Transverse colon (tissue), 4 donors: ENCODE data around the gene MSL1. TPM values are rescaled to one million over a fixed set of nuclear protein-coding genes. Genes with fewer than 3 reads are reported as not detected.
A peak's percentile ranks its signal among the peaks of the same experiment; 100 is the strongest.

ENCODE experiments used
- DNase-seq: peaks from one replicate; pipeline ENCODE4 v3.0.0-alpha.2; 2019
- H3K27ac ChIP-seq, 4 donors: fragments of 200-600 bp; sonication (generic); 2 replicates each; pipeline ENCODE4 v1.5.1; 2016 to 2018; ENCODE audit warnings: inconsistent platforms in 4 of 4
- H3K27me3 ChIP-seq: fragments of 200-600 bp; sonication (generic); 2 replicates; pipeline ENCODE4 v1.5.1; 2017; ENCODE audit warnings: inconsistent platforms
- H3K36me3 ChIP-seq, 4 donors: fragments of 200-600 bp; sonication (generic); 2 replicates each; pipeline ENCODE4 v1.5.1; 2017 to 2019; ENCODE audit warnings: inconsistent platforms in 4 of 4
- H3K4me1 ChIP-seq, 4 donors: fragments of 200-600 bp; sonication (generic); 2 replicates each; pipeline ENCODE4 v1.5.1; 2017 to 2020; ENCODE audit warnings: inconsistent platforms in 4 of 4
- H3K4me3 ChIP-seq, 4 donors: fragments of 200-600 bp; sonication (generic); 1 replicate in 1 of 4; 2 replicates in 3 of 4; pipeline versions ENCODE4 v1.5.1 to v1.6.1; 2017 to 2019; ENCODE audit warnings: inconsistent platforms in 4 of 4
- H3K9me3 ChIP-seq, 2 donors: fragments of 200-600 bp; sonication (generic); 2 replicates each; pipeline ENCODE4 v1.5.1; 2017 to 2019; ENCODE audit warnings: inconsistent platforms in 2 of 2
- EP300 ChIP-seq: sonication (generic); formaldehyde crosslinking; IDR thresholded peaks from one replicate; pipeline ENCODE4 v1.6.1; 2017; ENCODE audit warnings: antibody characterized with exemption, low read depth
- POLR2A ChIP-seq: fragments of 450-650 bp; IDR thresholded peaks from one replicate; pipeline ENCODE4 v1.6.1; 2016; ENCODE audit warnings: antibody characterized with exemption, mild to moderate bottlenecking, moderate library complexity
- POLR2AphosphoS5 ChIP-seq, 3 donors: sonication (generic); formaldehyde crosslinking; IDR thresholded peaks; one replicate each; pipeline ENCODE4 v1.6.1; 2016; ENCODE audit warnings: antibody characterized with exemption in 3 of 3
- WGBS, 2 donors: methylation state at CpG; one replicate each; pipeline ENCODE4 v1.1.5; 2018; ENCODE audit warnings: low coverage in 1 of 2; 5-methylcytosine and 5-hydroxymethylcytosine counted together
- in situ Hi-C, 4 donors: fragments of 200-750 bp; cut with MboI; loops; one replicate each; pipeline versions ENCODE4 v1.15.0 to v1.15.1; 2017; ENCODE audit warnings: low sequenced_read_pairs in 3 of 4, low pct_ligation_motif_present in 1 of 4, low pct_unique_long_range_greater_than_20kb in 1 of 4
- intact Hi-C: fragments of 100-400 bp; cut with DNase I; formaldehyde crosslinking; loops from one replicate; pipeline ENCODE4 v1.15.1; 2023; ENCODE audit warnings: low total_unique reads
- total RNA-seq, 4 donors: library from RNA; depleted of rRNA; stranded (reverse); fragments of >200 nt; gene quantifications; one replicate each; pipeline ENCODE4 v1.1.0, GENCODE V29; 2016
- TF ChIP-seq, protein P1 (sequence below), 5 experiments: fragments of 200-600 bp in 3 of 5; fragments of 450-650 bp in 2 of 5; sonication (generic) in 3 of 5; IDR thresholded peaks; 1 replicate in 2 of 5; 2 replicates in 3 of 5; pipeline ENCODE4 v1.5.1; 2016 to 2017; ENCODE audit warnings: antibody characterized with exemption in 5 of 5, inconsistent platforms in 3 of 5, mild to moderate bottlenecking in 2 of 5, moderate library complexity in 1 of 5

MSL1 gene
- total RNA-seq, 4 donors from 2014 or later: 73.9 to 258 (median 90.6) TPM

- H3K27me3 ChIP-seq: no peaks in the 10 kb centered on the region
- TF ChIP-seq POLR2A (peak; percentile 66), POLR2AphosphoS5 (IDR thresholded peaks at IDR 0.05) (peak; percentile 51 to 83 (median 63)), EP300 (no peak)
- TF ChIP-seq, protein P1, sequence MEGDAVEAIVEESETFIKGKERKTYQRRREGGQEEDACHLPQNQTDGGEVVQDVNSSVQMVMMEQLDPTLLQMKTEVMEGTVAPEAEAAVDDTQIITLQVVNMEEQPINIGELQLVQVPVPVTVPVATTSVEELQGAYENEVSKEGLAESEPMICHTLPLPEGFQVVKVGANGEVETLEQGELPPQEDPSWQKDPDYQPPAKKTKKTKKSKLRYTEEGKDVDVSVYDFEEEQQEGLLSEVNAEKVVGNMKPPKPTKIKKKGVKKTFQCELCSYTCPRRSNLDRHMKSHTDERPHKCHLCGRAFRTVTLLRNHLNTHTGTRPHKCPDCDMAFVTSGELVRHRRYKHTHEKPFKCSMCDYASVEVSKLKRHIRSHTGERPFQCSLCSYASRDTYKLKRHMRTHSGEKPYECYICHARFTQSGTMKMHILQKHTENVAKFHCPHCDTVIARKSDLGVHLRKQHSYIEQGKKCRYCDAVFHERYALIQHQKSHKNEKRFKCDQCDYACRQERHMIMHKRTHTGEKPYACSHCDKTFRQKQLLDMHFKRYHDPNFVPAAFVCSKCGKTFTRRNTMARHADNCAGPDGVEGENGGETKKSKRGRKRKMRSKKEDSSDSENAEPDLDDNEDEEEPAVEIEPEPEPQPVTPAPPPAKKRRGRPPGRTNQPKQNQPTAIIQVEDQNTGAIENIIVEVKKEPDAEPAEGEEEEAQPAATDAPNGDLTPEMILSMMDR (IDR thresholded peaks at IDR 0.05): peak; percentile 80 to 98 (median 83)
- peak overlapping the region; percentile 13 to 55 (median 25) for H3K4me3 ChIP-seq
- H3K36me3 ChIP-seq: no peaks in the 10 kb centered on the region
- H3K4me1 ChIP-seq: peaks cover 55 to 73% (median 64%) of the 10 kb centered on the region in 4 donors
- H3K9me3 ChIP-seq: no peaks in the 10 kb centered on the region
- WGBS, 2 donors: 0 to 1% methylated on average over 9 to 17 of the region's 17 CpGs
- intact Hi-C loops: loop anchor here (5.0 to 10.0 kb wide), 2 partner anchors 51 kb away; partner anchors contain the start of gene THRA
- peak overlapping the region; percentile 93 to 99 (median 96) for H3K27ac ChIP-seq
- in situ Hi-C loops: loop anchor here in 1 of 4 donors (10.0 kb wide), 2 partner anchors 49 to 51 kb away; partner anchors contain the start of gene THRA
- peak; percentile 97 for DNase-seq
Measured at GRCh38 chr17:40113110-40113906, 8.5 kb upstream of the MSL1 start.

GRCh38 chr17:40113907-40114245, 7.9 kb upstream of the MSL1 start:
- intact Hi-C loops: loop anchor here (5.0 to 10.0 kb wide), 2 partner anchors 51 to 52 kb away; partner anchors contain the start of gene THRA
- peak overlapping the region in 2 of 4 donors; percentile 35 to 55 for H3K4me3 ChIP-seq
- H3K36me3 ChIP-seq: no peaks in the 10 kb centered on the region
- no peaks in the 10 kb centered on the region for H3K9me3 ChIP-seq
- in situ Hi-C loops: loop anchor here in 1 of 4 donors (10.0 kb wide), 2 partner anchors 49 to 51 kb away; partner anchors contain the start of gene THRA
- H3K27me3 ChIP-seq: no peaks in the 10 kb centered on the region
- DNase-seq: no peak
- H3K4me1 ChIP-seq: peaks cover 50 to 69% (median 59%) of the 10 kb centered on the region in 4 donors
- TF ChIP-seq, protein P1 (IDR thresholded peaks at IDR 0.05): no peak
- TF ChIP-seq POLR2AphosphoS5 (IDR thresholded peaks at IDR 0.05) (no peak), POLR2A (no peak), EP300 (no peak)
- H3K27ac ChIP-seq: peak overlapping the region; percentile 93 to 99 (median 96)
- 0 to 49% methylated on average over 2 to 5 of the region's 5 CpGs for WGBS, 2 donors

GRCh38 chr17:40115101-40115436, 6.7 kb upstream of the MSL1 start:
- no peaks in the 10 kb centered on the region for H3K36me3 ChIP-seq
- DNase-seq: no peak
- in situ Hi-C loops (loop anchor here in 1 of 4 donors (10.0 kb wide), 2 partner anchors 50 kb away; partner anchors contain the start of gene THRA), intact Hi-C loops (loop anchor here (10.0 kb wide), 1 partner anchor 50 kb away; no protein-coding TSS in a partner anchor)
- no peaks in the 10 kb centered on the region for H3K27me3 ChIP-seq
- peak overlapping the region; percentile 93 to 99 (median 96) for H3K27ac ChIP-seq
- no peak overlapping the region for H3K4me3 ChIP-seq
- 61% methylated on average over 2 of the region's 2 CpGs; no CpG with 5 or more reads in 1 of the 2 donors for whole genome bisulfite sequencing, 2 donors
- no peaks in the 10 kb centered on the region for H3K9me3 ChIP-seq
- peaks cover 40 to 62% (median 48%) of the 10 kb centered on the region in 4 donors for H3K4me1 ChIP-seq
- TF ChIP-seq POLR2A (no peak), POLR2AphosphoS5 (IDR thresholded peaks at IDR 0.05) (no peak), EP300 (no peak)
- TF ChIP-seq, protein P1 (IDR thresholded peaks at IDR 0.05): no peak
